ENCODE results near the gene KRTAP10-8.
"Not testable (repeated sequence)": the region's sequence is repeated elsewhere in the genome, so short reads cannot be mapped to it uniquely, and the experiment has no call there.

KRTAP10-8 gene

DNA sequence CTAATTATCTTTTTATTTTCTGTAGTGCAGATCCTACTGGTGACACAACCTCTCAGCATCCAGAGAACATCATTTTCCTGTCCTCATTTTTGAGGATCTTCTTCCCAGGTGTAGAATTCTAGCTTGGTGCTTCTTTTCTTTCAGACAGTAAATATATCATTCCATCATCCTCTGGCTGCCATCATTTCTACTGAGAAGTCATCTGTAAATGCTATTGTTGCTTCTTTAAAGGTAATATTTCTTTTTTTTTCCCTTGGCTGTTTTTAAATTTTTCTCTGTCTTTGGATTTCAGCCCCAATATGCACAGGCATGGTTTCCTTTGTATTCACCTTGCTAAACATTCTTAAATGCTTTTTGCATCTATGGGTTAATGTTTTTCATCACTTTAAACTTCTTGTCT is 11.7 kb downstream of the KRTAP10-8 start:
- no peak for DNase-seq

DNA sequence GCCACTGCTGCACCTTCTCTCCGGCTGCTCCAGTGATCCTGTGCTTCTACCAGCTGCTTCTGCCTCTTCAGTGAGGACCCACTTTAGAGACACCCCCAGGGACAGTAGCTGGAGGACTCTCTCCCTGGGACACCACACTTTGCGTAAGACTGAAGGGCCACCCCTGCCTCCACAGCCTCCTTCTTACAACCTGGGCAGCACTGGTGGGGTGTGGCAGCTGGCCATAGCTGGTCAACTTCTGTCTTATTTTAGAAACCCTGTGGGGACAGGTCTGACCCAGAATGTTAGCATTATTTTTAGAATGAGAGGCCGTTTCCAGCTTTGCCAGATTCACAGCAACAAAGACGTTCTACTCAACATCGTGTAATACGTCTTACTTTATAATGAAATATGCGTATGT is 13.9 kb downstream of the KRTAP10-8 start:
- no peak for DNase-seq

DNA sequence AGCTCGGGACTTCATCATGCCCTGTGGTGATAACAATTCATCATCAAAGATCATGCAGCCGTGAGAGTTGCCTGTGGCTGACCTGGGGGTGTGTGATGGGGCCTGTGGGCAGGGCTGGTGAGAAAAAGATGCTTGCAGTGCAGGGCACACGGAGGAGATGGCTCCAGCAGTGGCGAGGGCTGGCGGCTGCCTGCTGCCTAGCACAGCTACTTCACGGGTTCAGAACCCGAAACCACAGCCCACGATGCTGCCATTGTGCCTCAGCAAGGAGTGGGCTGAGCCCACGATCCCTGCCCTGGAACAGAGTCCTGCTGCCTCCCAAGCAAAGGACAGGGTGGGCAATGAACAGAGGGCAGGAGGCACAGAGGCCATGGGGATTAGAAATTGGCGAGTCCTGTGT is 14.4 kb downstream of the KRTAP10-8 start:
- no peak for DNase-seq

DNA sequence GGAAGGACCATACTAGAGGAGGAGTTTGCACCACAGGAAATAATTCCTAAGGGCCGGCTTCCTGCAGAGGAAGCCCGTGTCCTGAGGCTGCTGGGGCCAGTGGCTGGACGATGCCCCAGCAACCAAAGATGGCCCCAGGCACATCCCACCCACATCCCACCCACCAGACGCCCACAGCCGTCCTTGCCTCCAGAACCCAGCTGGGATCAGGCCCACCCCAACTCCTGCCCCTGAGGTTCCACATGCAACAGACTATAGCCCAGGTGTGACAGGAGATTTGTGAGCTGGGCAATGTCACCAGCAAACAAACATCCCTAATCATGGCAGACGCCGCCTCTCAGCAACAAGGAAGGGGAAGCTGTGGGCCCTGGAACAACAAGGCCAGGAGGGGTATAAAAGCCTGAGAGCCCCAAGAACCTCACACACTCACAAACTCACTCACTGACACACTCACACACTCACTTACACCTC is 14.8 kb downstream of the KRTAP10-8 start, which contains the start of gene KRTAP10-9:
Gene KRTAP10-9, plus strand, starts transcription at position 421 of the 471 bp plus-strand sequence. CDS start 79 bp downstream, outside the sequence.
- DNase-seq, result no peak

DNA sequence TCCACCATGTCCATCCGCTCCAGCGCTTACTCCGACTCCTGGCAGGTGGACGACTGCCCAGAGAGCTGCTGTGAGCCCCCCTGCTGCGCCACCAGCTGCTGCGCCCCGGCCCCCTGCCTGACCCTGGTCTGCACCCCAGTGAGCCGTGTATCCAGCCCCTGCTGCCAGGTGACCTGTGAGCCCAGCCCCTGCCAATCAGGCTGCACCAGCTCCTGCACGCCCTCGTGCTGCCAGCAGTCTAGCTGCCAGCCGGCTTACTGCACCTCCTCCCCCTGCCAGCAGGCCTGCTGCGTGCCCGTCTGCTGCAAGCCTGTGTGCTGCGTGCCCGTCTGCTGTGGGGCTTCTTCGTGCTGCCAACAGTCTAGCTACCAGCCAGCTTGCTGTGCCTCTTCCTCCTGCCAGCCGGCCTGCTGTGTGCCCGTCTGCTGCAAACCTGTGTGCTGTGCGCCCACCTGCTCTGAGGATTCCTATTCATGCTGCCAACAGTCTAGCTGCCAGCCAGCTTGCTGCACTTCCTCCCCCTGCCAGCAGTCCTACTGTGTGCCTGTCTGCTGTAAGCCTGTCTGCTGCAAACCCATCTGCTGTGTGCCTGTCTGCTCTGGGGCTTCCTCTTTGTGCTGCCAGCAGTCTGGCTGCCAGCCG is 15.4 kb downstream of the KRTAP10-8 start:
- not testable (repeated sequence) for DNase-seq

DNA sequence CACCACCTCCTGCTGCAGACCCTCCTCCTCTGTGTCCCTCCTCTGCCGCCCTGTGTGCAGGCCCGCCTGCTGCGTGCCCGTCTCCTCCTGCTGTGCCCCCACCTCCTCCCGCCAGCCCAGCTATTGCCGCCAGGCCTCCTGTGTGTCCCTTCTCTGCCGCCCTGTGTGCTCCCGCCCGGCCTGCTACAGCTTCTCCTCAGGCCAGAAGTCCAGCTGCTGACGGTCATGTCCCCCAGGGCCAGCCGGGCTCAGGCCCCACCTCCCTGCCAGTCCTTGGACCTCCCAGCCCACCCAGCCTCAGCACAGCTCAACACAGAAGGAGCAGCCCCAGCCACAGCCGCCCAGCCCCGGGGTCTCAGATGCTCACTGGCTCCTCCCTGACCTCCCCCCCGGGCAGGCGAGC is 16.0 kb downstream of the KRTAP10-8 start:
- DNase-seq, result not testable (repeated sequence)

DNA sequence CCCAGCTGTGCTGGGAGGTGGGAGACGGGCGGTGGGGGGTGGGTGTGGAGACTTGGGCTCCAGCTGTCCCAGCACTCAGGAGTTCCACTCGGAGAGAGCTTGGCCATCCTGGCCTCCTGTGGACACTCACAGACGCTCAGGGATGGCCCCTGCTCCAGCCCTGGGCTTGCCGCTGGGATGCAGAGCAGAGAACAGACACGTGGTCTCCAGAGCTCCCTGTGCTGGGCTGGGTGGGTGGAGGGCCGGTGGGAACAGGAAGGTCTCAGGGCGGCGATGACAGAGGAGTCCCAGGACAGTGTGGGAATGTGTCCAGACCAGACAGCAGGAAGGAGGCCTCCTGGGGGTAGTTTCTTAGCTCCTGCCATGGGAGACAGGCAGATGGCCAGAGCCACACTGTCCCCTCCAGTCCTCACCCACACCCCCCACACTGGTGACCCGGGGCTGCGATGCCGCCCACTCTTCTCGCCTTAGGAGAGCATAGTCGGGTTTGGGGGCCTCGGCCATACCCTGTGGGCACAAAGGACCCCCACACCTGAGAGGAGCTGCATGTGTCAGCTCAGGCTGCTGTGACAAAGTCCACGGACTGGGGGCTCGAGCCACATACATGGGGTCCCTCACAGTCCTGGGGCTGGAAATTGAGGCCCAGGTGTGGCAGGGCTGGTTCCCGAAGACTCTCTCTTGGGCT is 17.0 kb downstream of the KRTAP10-8 start:
- DNase-seq, result no peak

DNA sequence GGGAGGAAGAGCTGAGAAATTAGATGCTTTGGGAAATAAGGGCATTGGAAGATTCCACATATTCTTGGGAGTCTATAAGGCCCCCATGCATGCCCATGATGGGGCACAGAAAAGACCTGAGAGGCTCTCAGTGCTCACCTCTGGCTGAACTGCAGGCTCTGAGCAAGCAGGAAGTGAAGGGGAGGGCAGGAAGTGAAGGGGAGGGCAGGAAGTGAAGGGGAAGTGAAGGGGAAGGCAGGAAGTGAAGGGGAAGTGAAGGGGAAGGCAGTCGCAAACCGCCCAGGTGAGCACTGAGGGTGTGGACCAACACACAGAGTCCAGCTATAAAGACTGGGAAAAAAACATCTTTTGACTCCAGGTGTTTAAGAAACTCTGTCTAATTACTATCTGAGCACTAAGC is 18.6 kb downstream of the KRTAP10-8 start:
- no peak for DNase-seq

DNA sequence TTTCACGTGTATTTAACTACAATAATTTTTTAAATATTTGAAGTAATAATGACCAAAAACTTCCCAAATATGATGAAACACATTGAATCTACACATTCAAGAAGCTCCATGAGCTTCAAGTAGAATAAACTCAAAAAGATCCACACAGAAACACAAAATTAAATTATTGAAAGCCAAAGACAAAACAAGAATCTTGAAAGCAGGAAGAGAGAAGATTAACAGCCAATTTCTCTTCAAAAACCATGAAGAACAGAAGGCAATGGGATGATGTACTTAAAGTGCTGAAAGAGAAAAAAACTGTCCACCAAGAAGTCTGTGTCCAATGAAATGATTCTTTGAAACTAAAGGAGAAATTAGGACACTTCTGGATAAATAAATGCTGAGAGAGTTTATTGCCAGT is 20.2 kb downstream of the KRTAP10-8 start:
- no peak for DNase-seq

DNA sequence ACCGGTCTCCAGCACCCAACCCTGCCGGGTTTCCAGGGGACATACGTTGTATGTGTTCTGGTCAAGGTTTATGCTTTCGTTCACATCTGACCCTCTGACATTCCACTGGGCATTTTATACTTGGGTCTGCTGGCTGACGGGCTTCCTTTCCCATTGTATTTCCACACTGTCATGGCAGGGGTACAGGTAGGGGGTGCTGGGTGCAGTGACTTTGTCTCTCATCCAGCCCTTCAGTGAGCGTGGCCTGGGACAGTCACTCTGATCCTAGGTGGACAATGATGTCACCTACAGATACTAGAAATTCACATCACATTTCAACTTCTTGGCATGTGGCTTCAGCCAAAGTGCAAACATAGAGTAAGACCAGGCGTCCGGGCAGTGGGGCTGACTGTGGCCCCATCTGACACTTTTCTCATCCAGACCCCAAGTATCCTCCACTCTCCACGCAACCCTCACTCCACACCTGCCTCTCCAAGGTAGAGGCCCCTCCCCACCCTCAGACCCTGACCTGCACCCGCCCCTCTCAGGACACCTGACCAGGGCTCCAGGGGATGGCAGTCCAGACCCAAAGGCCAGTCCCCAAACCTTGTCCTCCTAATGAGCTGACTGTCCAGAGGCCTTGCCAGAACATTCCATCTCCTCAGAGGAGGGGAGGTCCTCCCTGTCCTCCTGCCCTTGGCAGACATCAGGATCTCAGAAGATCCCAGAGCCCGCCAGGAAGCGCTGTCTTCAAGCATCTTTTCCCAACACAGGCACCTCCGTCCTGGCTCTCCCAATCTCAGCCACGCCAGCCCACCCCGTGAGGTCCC is 24.5 kb downstream of the KRTAP10-8 start:
- DNase-seq, result no peak

DNA sequence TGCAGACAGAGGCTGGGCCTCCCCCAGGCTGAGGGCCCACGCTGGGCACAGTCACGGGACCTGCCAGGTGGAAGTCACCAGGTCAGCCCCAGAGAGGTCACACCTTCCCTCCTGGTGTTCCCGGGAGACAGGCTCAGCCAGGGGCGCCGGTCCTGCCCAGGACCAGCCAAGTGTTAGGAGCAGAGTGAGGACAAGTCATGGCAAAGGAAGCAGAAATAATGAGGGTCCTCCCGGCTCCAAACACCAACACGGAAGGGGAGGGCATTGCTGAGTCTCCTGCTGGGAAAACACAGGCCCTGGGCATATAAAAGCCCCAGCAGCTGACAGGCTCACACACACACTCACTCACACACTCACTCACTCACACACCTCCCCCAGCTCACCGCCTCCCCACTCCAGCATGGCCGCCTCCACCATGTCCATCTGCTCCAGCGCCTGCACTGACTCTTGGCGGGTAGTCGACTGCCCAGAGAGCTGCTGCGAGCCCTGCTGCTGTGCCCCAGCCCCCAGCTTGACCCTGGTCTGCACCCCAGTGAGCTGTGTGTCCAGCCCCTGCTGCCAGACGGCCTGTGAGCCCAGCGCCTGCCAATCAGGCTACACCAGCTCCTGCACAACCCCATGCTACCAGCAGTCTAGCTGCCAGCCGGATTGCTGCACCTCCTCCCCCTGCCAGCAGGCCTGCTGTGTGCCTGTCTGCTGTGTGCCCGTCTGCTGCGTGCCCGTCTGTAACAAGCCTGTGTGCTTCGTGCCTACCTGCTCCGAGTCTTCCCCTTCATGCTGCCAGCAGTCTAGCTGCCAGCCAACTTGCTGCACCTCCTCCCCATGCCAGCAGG is 25.4 kb downstream of the KRTAP10-8 start, which contains the start of gene KRTAP10-10:
Gene KRTAP10-10, plus strand, starts transcription at position 339 of the 833 bp plus-strand sequence. Its CDS starts 62 bp downstream, at position 401.
- DNase-seq, result no peak

DNA sequence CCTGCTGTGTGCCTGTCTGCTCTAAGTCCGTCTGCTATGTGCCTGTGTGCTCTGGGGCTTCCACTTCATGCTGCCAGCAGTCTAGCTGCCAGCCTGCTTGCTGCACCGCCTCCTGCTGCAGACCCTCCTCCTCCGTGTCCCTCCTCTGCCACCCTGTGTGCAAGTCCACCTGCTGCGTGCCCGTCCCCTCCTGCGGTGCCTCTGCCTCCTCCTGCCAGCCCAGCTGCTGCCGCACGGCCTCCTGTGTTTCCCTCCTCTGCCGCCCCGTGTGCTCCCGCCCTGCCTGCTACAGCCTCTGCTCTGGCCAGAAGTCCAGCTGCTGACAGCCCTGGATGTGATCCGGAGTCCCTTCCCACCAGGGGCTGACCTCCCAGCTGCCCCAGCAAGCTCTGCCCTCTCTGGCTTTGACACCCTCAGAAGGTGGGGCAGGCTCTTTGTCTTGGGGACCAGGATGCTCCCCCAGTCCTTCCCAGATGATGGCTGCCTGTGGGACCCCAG is 26.0 kb downstream of the KRTAP10-8 start:
- DNase-seq, result not testable (repeated sequence)

DNA sequence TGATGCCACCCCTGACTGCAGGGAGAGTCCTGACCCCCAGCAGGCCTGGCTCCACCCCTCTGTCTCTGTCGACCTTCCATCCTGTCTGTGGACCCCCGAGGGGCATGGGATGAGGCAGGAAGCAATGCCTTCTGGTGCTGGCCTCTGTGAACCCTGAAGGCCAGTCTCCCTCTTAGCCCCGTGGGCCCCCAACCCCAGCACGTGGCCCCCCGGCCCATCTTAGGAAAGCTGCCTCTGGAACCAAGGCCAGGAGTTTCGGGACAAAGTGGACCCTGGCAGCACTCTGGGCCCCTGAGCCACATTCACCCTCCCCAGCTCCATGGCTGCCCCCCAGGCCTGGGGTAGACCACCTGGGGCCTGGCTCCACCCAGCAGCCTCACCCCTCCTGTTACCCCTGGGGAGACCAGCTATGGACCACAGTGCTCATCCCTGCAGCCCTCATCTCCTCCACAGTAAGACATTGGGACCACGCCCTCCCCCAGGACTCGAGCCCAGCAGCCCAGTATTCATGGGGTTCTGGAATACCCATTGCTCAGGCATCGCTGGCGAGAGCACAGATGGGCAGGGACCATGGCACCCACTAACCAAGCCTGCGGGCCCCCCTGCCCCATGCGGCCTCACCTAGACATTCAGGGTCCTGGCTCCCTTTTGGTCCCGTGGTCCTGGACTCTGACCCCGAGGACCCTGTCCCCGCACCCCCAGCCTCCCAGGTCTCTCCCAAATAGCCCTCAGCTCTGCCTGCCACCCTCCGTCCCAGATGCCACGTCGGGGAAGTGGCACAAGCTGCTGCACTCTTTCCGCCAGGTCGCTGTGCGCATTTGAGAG is 26.8 kb downstream of the KRTAP10-8 start:
- not testable (repeated sequence) for DNase-seq

DNA sequence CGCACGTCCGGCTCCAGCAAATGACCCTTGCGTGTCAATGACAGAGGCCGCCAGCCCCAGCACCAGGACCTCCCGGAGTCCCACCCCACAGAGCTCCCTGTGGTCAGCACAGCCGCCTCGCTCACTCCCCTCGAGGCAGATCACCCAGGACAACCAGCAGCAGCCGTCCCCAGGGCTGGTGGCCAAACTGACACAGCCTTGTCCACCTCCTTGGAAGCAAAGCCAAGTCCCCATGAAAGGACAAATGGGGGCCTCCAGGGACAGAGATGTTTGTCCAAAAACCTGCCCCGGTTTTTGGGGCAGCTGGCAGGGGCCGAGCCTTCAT is 27.4 kb downstream of the KRTAP10-8 start:
- no peak for DNase-seq

DNA sequence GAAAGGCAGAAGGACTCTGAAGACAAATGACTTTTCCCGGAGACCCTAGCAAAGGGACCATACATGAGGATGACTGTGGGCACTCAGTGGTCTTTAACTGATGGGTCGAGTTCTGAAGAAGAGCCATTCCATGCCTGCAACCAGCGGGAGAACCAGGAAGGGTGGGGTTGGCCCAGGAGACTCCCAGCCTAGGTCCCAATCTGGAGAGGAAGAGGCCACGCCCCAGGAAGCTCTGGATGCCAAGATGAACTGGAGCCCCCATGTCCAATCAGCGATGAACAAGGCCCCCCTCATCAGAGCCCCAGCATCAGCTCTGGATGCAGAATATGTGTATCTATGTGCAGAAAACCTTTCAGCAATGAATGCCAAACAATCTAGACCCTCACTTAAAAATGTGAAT is 28.9 kb downstream of the KRTAP10-8 start:
- DNase-seq, result no peak

DNA sequence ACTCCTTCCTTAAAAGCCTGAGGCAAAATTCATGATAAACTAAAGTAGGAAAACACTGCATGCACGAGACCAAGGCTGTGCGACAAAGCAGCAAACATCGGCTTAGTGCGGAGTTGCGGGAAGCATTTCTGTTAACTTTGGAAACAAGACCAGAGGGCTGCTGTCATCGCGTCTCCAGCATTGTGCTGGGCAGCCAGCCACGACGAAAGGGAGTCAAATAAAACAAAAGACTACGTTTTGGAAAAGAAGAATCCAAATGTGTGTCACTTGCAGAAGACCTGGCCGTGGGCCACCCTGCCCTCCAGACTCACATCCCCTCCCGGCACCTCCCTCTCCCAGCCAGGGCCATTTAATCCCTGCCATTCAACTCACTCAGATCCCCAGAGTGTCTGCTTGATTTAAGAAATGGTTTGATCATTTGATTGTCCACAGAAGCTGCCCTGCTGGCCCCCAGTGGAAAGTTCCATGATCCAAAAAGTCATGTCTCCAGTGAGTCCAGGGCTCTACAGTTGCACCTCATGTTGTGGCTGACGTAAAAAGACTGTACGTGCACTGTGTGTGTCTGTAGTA is 31.9 kb downstream of the KRTAP10-8 start:
- no peak for DNase-seq

DNA sequence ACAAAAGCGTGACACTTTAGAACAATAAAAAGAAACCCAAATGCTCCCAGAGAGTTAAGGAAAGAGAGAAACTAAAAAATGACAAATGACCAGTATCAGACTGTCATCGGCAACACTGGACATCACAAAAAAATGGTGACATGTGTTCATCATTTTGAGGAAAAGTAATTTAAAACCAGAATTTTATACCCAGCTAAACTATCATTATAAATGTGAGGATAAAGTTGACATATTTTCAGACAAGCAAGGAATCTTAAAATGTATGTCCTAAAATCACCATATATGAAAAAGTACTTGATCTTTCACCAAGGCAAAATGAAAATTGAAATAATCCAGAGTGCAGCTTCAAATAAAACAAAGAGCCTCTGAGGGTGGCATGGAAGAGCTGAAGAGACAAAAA is 33.0 kb downstream of the KRTAP10-8 start:
- no peak for DNase-seq

DNA sequence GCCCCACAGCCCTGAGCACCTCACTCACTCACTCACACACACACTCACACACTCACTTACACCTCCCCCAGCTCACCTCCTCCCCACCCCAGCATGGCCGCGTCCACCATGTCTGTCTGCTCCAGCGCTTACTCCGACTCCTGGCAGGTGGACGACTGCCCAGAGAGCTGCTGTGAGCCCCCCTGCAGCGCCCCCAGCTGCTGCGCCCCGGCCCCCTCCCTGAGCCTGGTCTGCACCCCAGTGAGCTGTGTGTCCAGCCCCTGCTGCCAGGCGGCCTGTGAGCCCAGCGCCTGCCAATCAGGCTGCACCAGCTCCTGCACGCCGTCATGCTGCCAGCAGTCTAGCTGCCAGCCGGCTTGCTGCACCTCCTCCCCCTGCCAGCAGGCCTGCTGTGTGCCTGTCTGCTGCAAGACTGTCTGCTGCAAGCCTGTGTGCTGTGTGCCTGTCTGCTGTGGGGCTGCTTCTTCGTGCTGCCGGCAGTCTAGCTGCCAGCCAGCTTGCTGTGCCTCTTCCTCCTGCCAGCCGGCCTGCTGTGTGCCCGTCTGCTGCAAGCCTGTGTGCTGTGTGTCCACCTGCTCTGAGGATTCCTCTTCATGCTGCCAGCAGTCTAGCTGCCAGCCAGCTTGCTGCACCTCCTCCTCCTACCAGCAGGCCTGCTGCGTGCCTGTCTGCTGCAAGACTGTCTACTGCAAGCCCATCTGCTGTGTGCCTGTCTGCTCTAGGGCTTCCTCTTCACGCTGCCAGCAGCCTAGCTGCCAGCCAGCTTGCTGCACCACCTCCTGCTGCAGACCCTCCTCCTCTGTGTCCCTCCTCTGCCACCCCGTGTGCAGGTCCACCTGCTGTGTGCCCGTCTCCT is 34.7 kb downstream of the KRTAP10-8 start, which contains the start of gene KRTAP10-11:
Gene KRTAP10-11, plus strand, starts transcription at position 49 of the 856 bp plus-strand sequence. Its CDS starts 45 bp downstream, at position 94.
- not testable (repeated sequence) for DNase-seq

DNA sequence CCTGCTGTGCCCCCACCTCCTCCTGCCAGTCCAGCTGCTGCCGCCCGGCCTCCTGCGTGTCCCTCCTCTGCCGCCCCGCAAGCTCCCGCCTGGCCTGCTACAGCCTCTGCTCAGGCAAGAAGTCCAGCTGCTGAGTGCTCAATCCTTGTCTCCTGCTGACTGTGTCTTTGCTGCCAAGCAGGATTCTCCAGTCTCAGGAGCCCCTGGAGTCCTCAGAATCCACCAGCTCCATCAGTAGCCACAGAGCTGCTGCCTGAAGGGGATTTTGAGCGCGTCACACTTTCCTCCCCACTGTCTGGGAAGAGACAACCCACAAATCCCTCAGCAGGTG is 35.3 kb downstream of the KRTAP10-8 start:
- DNase-seq, result no peak

Measured in cortex of kidney (tissue), 1 donor.